Stomach (tissue), 9 donors: Measurements from ENCODE around the gene AATK. TPM values are rescaled to one million over a fixed set of nuclear protein-coding genes. Genes with fewer than 3 reads are reported as not detected.

ENCODE experiments used
- DNase-seq, 2 donors: peaks; one replicate each; pipeline versions ENCODE4 v3.0.0 to v3.0.0-alpha.2; 2013 to 2019
- H3K27ac ChIP-seq, 5 donors: fragments of 200-600 bp in 4 of 5; sonication (generic) in 4 of 5; one replicate each; pipeline ENCODE4 v1.5.1; 2013 to 2019; ENCODE audit warnings: mild to moderate bottlenecking in 1 of 5, moderate library complexity in 1 of 5
- H3K27me3 ChIP-seq, 3 donors: fragments of 200-600 bp; sonication (generic); one replicate each; pipeline ENCODE4 v1.5.1; 2017 to 2019; ENCODE audit warnings: mixed run types in 1 of 3
- H3K36me3 ChIP-seq, 4 donors: fragments of 200-600 bp; sonication (generic); 1 replicate in 3 of 4; 2 replicates in 1 of 4; pipeline ENCODE4 v1.5.1; 2016 to 2019
- H3K4me1 ChIP-seq, 4 donors: fragments of 200-600 bp; sonication (generic); one replicate each; pipeline ENCODE4 v1.5.1; 2016 to 2019
- H3K4me3 ChIP-seq, 4 donors: fragments of 200-600 bp; sonication (generic) in 3 of 4; one replicate each; pipeline ENCODE4 v1.5.1; 2016 to 2019; ENCODE audit warnings: mild to moderate bottlenecking in 1 of 4
- H3K9me3 ChIP-seq, 4 donors: fragments of 200-600 bp; sonication (generic); one replicate each; pipeline ENCODE4 v1.5.1; 2016 to 2019
- EP300 ChIP-seq: sonication (generic); formaldehyde crosslinking; IDR thresholded peaks from one replicate; pipeline ENCODE4 v1.6.1; 2017; ENCODE audit warnings: antibody characterized with exemption
- POLR2A ChIP-seq, 4 donors: fragments of 450-650 bp; IDR thresholded peaks; one replicate each; pipeline ENCODE4 v1.6.1; 2016; ENCODE audit warnings: antibody characterized with exemption in 4 of 4, control low read depth in 2 of 4, mild to moderate bottlenecking in 1 of 4, moderate library complexity in 1 of 4
- POLR2AphosphoS5 ChIP-seq, 3 donors: sonication (generic); formaldehyde crosslinking; IDR thresholded peaks; one replicate each; pipeline ENCODE4 v1.6.1; 2016; ENCODE audit warnings: antibody characterized with exemption in 3 of 3
- WGBS, 5 donors: extraction: QIAGEN DNeasy Blood & Tissue Kit in 3 of 5; methylation state at CpG; one replicate each; pipeline versions ENCODE4 v1.1.5 to v1.1.7; 2013 to 2018; 5-methylcytosine and 5-hydroxymethylcytosine counted together
- intact Hi-C: fragments of 100-400 bp; cut with DNase I; formaldehyde crosslinking; loops from one replicate; pipeline ENCODE4 v1.15.1; 2023; ENCODE audit warnings: low total_unique reads
- polyA plus RNA-seq, 3 donors: library from polyadenylated mRNA; stranded (reverse); fragments of 200-250 nt; gene quantifications; one replicate each; pipeline ENCODE4 v1.2.3, GENCODE V29; 2013
- total RNA-seq, 5 donors: library from RNA; depleted of rRNA; stranded (reverse); fragments of >200 nt; gene quantifications; one replicate each; pipeline versions ENCODE4 v1.1.0 to v1.2.3, GENCODE V29; 2014 to 2016
- TF ChIP-seq, protein P1 (sequence below), 7 experiments: fragments of 450-650 bp in 4 of 7; fragments of 200-600 bp in 3 of 7; sonication (generic) in 3 of 7; IDR thresholded peaks; one replicate each; pipeline ENCODE4 v1.5.1; 2016 to 2019; ENCODE audit warnings: antibody characterized with exemption in 7 of 7, control low read depth in 2 of 7, mild to moderate bottlenecking in 1 of 7
- donor health status: healthy with polysubstance abuse.
- donor health status: Bipolar disorder and iron deficiency.
- donor health status: healthy.

AATK gene
- total and polyA plus RNA-seq, 8 donors: 0.87 to 31.7 (median 7.3) TPM

DNA sequence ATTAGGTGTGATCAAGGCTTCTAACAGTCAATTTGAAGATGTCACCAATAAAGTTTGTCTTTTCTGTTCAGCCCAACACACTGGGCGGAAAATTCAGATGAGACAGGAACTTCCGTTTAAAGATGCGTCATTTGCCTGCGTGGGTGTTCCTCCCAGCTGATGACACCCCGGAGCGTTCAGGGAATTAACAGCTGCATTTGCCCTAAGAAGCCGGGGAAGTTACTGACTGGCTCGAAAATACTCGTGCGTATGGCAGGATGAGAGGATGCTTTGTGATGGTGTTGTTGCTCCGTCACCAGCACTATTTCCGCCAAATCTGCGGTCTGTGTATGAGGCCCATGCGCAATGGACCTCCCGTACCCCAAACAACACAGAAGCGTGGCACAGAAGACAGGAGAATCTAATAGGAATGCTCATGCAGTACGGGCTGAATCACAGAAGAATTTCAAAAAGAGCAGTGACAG is 12.6 kb downstream of the AATK start:
- WGBS, 5 donors: 81 to 87% (median 85%) methylated on average over 17 of the region's 17 CpGs
- Histone ChIP-seq H3K9me3 (no peaks in the 10 kb centered on the region), H3K27ac (no peak overlapping the region)

DNA sequence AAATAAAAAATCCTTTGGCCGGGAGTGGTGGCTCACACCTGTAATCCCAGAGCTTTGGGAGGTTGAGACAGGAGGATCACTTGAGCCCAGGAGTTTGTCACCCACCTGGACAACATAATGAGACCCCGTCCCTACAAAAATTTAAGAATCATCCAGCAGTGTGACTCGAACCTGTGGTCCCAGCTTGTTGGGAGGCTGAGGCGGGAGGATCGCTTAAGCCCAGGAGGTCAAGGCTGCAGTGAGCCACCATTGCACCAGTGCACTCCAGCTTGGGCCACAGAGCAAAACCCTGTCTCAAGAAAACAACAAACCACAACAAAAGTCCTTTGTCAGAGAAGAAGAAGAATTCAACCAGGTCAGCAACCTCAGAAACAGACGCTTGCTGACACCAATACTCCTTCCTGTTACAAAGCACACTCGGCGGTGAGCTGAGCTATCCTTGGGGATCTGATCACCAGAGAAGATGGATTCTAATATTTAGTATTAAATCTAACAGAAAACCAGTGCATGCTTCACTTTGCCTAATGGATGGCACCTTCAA is 13.7 kb downstream of the AATK start:
- TF ChIP-seq EP300 (no peak), POLR2A (IDR thresholded peaks at IDR 0.05) (no peak), POLR2AphosphoS5 (IDR thresholded peaks at IDR 0.05) (no peak)
- TF ChIP-seq, protein P1, sequence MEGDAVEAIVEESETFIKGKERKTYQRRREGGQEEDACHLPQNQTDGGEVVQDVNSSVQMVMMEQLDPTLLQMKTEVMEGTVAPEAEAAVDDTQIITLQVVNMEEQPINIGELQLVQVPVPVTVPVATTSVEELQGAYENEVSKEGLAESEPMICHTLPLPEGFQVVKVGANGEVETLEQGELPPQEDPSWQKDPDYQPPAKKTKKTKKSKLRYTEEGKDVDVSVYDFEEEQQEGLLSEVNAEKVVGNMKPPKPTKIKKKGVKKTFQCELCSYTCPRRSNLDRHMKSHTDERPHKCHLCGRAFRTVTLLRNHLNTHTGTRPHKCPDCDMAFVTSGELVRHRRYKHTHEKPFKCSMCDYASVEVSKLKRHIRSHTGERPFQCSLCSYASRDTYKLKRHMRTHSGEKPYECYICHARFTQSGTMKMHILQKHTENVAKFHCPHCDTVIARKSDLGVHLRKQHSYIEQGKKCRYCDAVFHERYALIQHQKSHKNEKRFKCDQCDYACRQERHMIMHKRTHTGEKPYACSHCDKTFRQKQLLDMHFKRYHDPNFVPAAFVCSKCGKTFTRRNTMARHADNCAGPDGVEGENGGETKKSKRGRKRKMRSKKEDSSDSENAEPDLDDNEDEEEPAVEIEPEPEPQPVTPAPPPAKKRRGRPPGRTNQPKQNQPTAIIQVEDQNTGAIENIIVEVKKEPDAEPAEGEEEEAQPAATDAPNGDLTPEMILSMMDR (IDR thresholded peaks at IDR 0.05): no peak
- peak overlapping the region in 1 of 5 donors; percentile 28 for H3K27ac ChIP-seq
- DNase-seq: no peak
- no peaks in the 10 kb centered on the region for H3K9me3 ChIP-seq
- WGBS, 5 donors: 70 to 88% (median 80%) methylated on average over 8 of the region's 8 CpGs
- H3K27me3 ChIP-seq: peaks cover 0 to 3% (median 0%) of the 10 kb centered on the region in 3 donors
- peaks cover 0 to 6% (median 0%) of the 10 kb centered on the region in 4 donors for H3K4me1 ChIP-seq
- intact Hi-C loops: no loop called here
- no peak overlapping the region for H3K4me3 ChIP-seq
- no peaks in the 10 kb centered on the region for H3K36me3 ChIP-seq

More for the DNA sequence above, 12.6 kb downstream of the AATK start:
- Histone ChIP-seq H3K36me3 (no peaks in the 10 kb centered on the region), H3K27me3 (peaks cover 0 to 3% (median 0%) of the 10 kb centered on the region in 3 donors), H3K4me3 (no peak overlapping the region), H3K4me1 (peaks cover 0 to 6% (median 0%) of the 10 kb centered on the region in 4 donors)
- DNase-seq: no peak
- intact Hi-C loops: no loop called here
- no peak for TF ChIP-seq POLR2A (IDR thresholded peaks at IDR 0.05)
- TF ChIP-seq POLR2AphosphoS5 (IDR thresholded peaks at IDR 0.05): no peak
- TF ChIP-seq, protein P1 (IDR thresholded peaks at IDR 0.05): no peak
- TF ChIP-seq EP300: no peak

DNA sequence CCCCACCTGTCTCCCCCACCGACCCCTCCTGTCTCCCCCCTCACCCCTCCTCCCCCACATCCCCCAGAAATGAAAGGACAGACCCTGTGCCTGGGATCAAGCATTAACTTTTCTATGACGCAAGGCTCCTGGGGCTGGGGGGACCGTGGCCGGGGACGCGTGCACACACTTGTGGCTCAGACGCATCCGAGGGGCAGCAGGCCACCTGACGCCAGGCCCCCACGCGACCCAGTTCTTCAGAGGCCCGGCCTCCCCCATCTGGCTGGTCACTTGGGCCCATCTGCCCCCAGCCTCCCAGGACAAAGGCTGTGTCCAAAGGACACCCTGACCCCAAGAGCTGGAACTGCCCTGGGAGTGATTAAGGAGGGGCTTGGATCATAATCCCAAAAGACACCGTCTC is 14.7 kb downstream of the AATK start:
- H3K36me3 ChIP-seq: no peaks in the 10 kb centered on the region
- peak overlapping the region in 1 of 5 donors; percentile 22 for H3K27ac ChIP-seq
- no peaks in the 10 kb centered on the region for H3K9me3 ChIP-seq
- H3K4me1 ChIP-seq: peaks cover 0 to 6% (median 0%) of the 10 kb centered on the region in 4 donors
- intact Hi-C loops: no loop called here
- no peak for DNase-seq
- WGBS, 5 donors: 78 to 90% (median 85%) methylated on average over 3 to 13 of the region's 13 CpGs
- TF ChIP-seq EP300: no peak
- no peak for TF ChIP-seq POLR2AphosphoS5 (IDR thresholded peaks at IDR 0.05)
- H3K4me3 ChIP-seq: peak overlapping the region in 1 of 4 donors; percentile 22
- H3K27me3 ChIP-seq: peaks cover 0 to 3% (median 0%) of the 10 kb centered on the region in 3 donors

DNA sequence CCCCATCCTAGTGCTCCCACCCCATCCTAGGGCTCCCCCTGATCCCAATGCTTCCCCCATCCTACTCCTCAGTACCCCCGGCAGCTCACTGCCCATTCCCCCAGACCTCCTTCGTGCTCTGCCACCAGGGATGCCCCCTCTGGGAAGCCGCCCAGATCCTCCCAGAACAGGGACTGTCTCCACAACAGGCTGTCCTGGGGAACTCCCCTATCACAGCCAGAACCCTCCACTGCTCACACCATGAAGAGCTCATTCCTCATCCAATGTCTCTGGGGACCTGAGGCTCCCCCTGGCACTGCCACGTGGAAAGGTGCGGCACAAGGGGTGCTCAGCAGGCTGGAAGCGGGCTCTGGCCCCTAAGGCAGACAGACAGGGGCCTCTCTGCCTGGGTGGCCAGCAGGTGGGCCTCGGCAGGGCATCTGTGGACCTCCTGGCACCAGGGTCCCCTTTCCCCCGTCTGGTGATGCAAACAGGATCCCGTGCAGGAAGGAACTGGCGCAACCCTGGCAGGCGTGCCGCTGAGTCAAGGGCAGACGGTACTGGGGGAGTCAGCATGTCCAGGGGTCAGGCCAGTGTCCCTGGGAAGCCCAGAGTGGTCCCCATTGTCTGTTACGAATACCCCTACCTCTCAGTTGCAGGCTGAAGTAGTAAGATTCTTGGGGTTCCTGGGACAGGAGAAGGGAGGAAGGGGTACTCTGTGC is 15.5 kb downstream of the AATK start:
- peaks cover 0 to 3% (median 0%) of the 10 kb centered on the region in 3 donors for H3K27me3 ChIP-seq
- no peaks in the 10 kb centered on the region for H3K36me3 ChIP-seq
- no peaks in the 10 kb centered on the region for H3K9me3 ChIP-seq
- H3K4me3 ChIP-seq: peak overlapping the region in 1 of 4 donors; percentile 22
- no peak for DNase-seq
- intact Hi-C loops: no loop called here
- H3K4me1 ChIP-seq: peaks cover 0 to 6% (median 0%) of the 10 kb centered on the region in 4 donors
- H3K27ac ChIP-seq: peak overlapping the region in 2 of 5 donors; percentile 44 to 62
- no peak for TF ChIP-seq EP300
- TF ChIP-seq, protein P1 (IDR thresholded peaks at IDR 0.05): no peak
- no peak for TF ChIP-seq POLR2AphosphoS5 (IDR thresholded peaks at IDR 0.05)
- TF ChIP-seq POLR2A (IDR thresholded peaks at IDR 0.05): no peak
- 63 to 83% (median 72%) methylated on average over 5 to 14 of the region's 14 CpGs for WGBS, 5 donors
